H9 (cell line): ENCODE results near the gene CYTH3. TPM values are rescaled to one million over a fixed set of nuclear protein-coding genes. Genes with fewer than 3 reads are reported as not detected.

Experiments used
- DNase-seq: peaks from one replicate; pipeline ENCODE4 v3.0.0-alpha.2; 2017
- H2AFZ ChIP-seq: one replicate; pipeline ENCODE4 v1.6.1; 2013; ENCODE audit warnings: mild to moderate bottlenecking, low read length, control low read depth, moderate library complexity
- H2AK5ac ChIP-seq: 2 replicates; pipeline ENCODE4 v1.6.1; 2013; ENCODE audit warnings: low read length, control low read depth, mixed read lengths; ENCODE audit not compliant: insufficient read length
- H2BK120ac ChIP-seq: one replicate; pipeline ENCODE4 v1.6.1; 2013; ENCODE audit warnings: low read depth, mild to moderate bottlenecking, low read length, control low read depth, inconsistent platforms; ENCODE audit not compliant: poor library complexity, severe bottlenecking
- H2BK12ac ChIP-seq: 2 replicates; pipeline ENCODE4 v1.6.1; 2013; ENCODE audit warnings: low read length, control low read depth, mixed read lengths, low read depth; ENCODE audit not compliant: insufficient read length
- H2BK15ac ChIP-seq: 2 replicates; pipeline ENCODE4 v1.6.1; 2013; ENCODE audit warnings: low read depth, low read length, control low read depth
- H2BK20ac ChIP-seq: one replicate; pipeline ENCODE4 v1.6.1; 2013; ENCODE audit warnings: low read depth, mild to moderate bottlenecking, low read length, control low read depth, inconsistent platforms; ENCODE audit not compliant: poor library complexity, severe bottlenecking
- H2BK5ac ChIP-seq: 2 replicates; pipeline ENCODE4 v1.6.1; 2013; ENCODE audit warnings: low read length, control low read depth, mixed read lengths; ENCODE audit not compliant: insufficient read length
- H3K14ac ChIP-seq: 2 replicates; pipeline ENCODE4 v1.6.1; 2013; ENCODE audit warnings: low read length, control low read depth; ENCODE audit not compliant: insufficient read depth
- H3K18ac ChIP-seq: 2 replicates; pipeline ENCODE4 v1.6.1; 2013; ENCODE audit warnings: low read depth, mild to moderate bottlenecking, mixed read lengths, low read length, control low read depth; ENCODE audit not compliant: insufficient read length
- H3K23ac ChIP-seq: 2 replicates; pipeline ENCODE4 v1.6.1; 2013; ENCODE audit warnings: low read length, control low read depth, mixed read lengths, low read depth; ENCODE audit not compliant: insufficient read length
- H3K23me2 ChIP-seq: 2 replicates; pipeline ENCODE4 v1.6.1; 2013; ENCODE audit warnings: low read depth, mild to moderate bottlenecking, mixed read lengths, low read length, control low read depth; ENCODE audit not compliant: insufficient read length, poor library complexity, severe bottlenecking
- H3K27ac ChIP-seq: 2 replicates; pipeline ENCODE4 v1.5.1; 2013; ENCODE audit warnings: low read length, control low read depth, mixed read lengths, low read depth; ENCODE audit not compliant: insufficient read length
- H3K27me3 ChIP-seq: 2 replicates; pipeline ENCODE4 v1.6.1; 2013; ENCODE audit warnings: low read length, control low read depth, inconsistent platforms; ENCODE audit not compliant: insufficient read depth
- H3K4ac ChIP-seq: 2 replicates; pipeline ENCODE4 v1.6.1; 2013; ENCODE audit warnings: low read depth, mild to moderate bottlenecking, control low read depth, inconsistent platforms, low read length, moderate library complexity
- H3K4me1 ChIP-seq: 2 replicates; pipeline ENCODE4 v1.6.1; 2013; ENCODE audit warnings: low read length, control low read depth, inconsistent platforms; ENCODE audit not compliant: insufficient read depth
- H3K4me2 ChIP-seq: 2 replicates; pipeline ENCODE4 v1.6.1; 2013; ENCODE audit warnings: low read length, control low read depth, mixed read lengths; ENCODE audit not compliant: insufficient read length, insufficient read depth
- H3K56ac ChIP-seq: 2 replicates; pipeline ENCODE4 v1.6.1; 2013; ENCODE audit warnings: low read depth, mild to moderate bottlenecking, mixed read lengths, low read length, control low read depth; ENCODE audit not compliant: insufficient read length
- H3K79me1 ChIP-seq: 2 replicates; pipeline ENCODE4 v1.6.1; 2013; ENCODE audit warnings: low read depth, mild to moderate bottlenecking, moderate library complexity, low read length, control low read depth, inconsistent platforms; ENCODE audit not compliant: insufficient read depth, poor library complexity, severe bottlenecking
- H3K79me2 ChIP-seq: 2 replicates; pipeline ENCODE4 v1.6.1; 2013; ENCODE audit warnings: low read length, control low read depth, inconsistent platforms; ENCODE audit not compliant: insufficient read depth
- H3K9ac ChIP-seq: 2 replicates; pipeline ENCODE4 v1.6.1; 2013; ENCODE audit warnings: low read length, control low read depth, mixed read lengths; ENCODE audit not compliant: insufficient read length; ENCODE audit errors: extremely low read depth
- H3K9me3 ChIP-seq: one replicate; pipeline ENCODE4 v1.6.1; 2013; ENCODE audit warnings: low read depth, low read length, inconsistent platforms; ENCODE audit not compliant: control insufficient read depth
- H3T11ph ChIP-seq: one replicate; pipeline ENCODE4 v1.6.1; 2013; ENCODE audit warnings: mild to moderate bottlenecking, low read length, control low read depth, inconsistent platforms
- H4K20me1 ChIP-seq: one replicate; pipeline ENCODE4 v1.6.1; 2013; ENCODE audit not compliant: control insufficient read depth, insufficient read length, insufficient read depth
- H4K5ac ChIP-seq: 2 replicates; pipeline ENCODE4 v1.6.1; 2013; ENCODE audit warnings: low read depth, mild to moderate bottlenecking, mixed read lengths, low read length, control low read depth; ENCODE audit not compliant: insufficient read length
- H4K8ac ChIP-seq: replicated peaks from 2 replicates; pipeline ENCODE4 v1.6.1; 2013; ENCODE audit warnings: low read length, control low read depth, mixed read lengths, low read depth; ENCODE audit not compliant: insufficient read length
- H4K91ac ChIP-seq: 2 replicates; pipeline ENCODE4 v1.6.1; 2013; ENCODE audit warnings: low read depth, mild to moderate bottlenecking, moderate library complexity, mixed read lengths, low read length, control low read depth; ENCODE audit not compliant: insufficient read length
- H3K27ac Mint-ChIP-seq, 3 experiments: 2 replicates in 2 of 3; 3 replicates in 1 of 3; pipeline ENCODE4 v1.8.0; 2020 to 2021; ENCODE audit warnings: mixed read lengths in 3 of 3, mild to moderate bottlenecking in 1 of 3, moderate library complexity in 1 of 3
- H3K27me3 Mint-ChIP-seq: 2 replicates; pipeline ENCODE4 v1.8.0; 2021; ENCODE audit warnings: low read depth, mild to moderate bottlenecking, moderate library complexity, mixed read lengths
- H3K36me3 Mint-ChIP-seq, 3 experiments: 2 replicates in 2 of 3; 3 replicates in 1 of 3; pipeline ENCODE4 v1.8.0; 2020 to 2021; ENCODE audit warnings: low read depth in 3 of 3, mixed read lengths in 3 of 3; ENCODE audit not compliant: insufficient read depth in 1 of 3
- H3K4me1 Mint-ChIP-seq, 2 experiments: 2 replicates each; pipeline ENCODE4 v1.8.0; 2020; ENCODE audit warnings: mixed read lengths in 2 of 2
- H3K4me3 Mint-ChIP-seq, 2 experiments: 2 replicates in 1 of 2; 3 replicates in 1 of 2; pipeline ENCODE4 v1.8.0; 2020 to 2021; ENCODE audit warnings: mild to moderate bottlenecking in 2 of 2, mixed read lengths in 2 of 2, moderate library complexity in 1 of 2
- H3K9me3 Mint-ChIP-seq, 2 experiments: 2 replicates in 1 of 2; 3 replicates in 1 of 2; pipeline ENCODE4 v1.8.0; 2020; ENCODE audit warnings: mild to moderate bottlenecking in 2 of 2, mixed read lengths in 2 of 2, moderate library complexity in 1 of 2
- CTCF ChIP-seq: fragments of 200-600 bp; sonication (generic); conservative IDR thresholded peaks from 3 replicates; pipeline ENCODE4 v1.8.0; 2021; ENCODE audit warnings: antibody characterized with exemption, mild to moderate bottlenecking
- WGBS: extraction: QIAGEN DNeasy Blood & Tissue Kit; methylation state at CpG from one replicate; pipeline ENCODE4 v1.1.7; 2013; ENCODE audit warnings: missing lambda C conversion rate, low lambda C conversion rate, mixed read lengths; ENCODE audit not compliant: insufficient read length; ENCODE audit errors: extremely low coverage; 5-methylcytosine and 5-hydroxymethylcytosine counted together
- total RNA-seq: library from RNA; stranded (reverse); gene quantifications from 2 replicates; pipeline ENCODE4 v1.2.1, GENCODE V29; 2021

Gene CYTH3
- total RNA-seq, 1 experiment from 2014 or later: 12.3 TPM

DNA sequence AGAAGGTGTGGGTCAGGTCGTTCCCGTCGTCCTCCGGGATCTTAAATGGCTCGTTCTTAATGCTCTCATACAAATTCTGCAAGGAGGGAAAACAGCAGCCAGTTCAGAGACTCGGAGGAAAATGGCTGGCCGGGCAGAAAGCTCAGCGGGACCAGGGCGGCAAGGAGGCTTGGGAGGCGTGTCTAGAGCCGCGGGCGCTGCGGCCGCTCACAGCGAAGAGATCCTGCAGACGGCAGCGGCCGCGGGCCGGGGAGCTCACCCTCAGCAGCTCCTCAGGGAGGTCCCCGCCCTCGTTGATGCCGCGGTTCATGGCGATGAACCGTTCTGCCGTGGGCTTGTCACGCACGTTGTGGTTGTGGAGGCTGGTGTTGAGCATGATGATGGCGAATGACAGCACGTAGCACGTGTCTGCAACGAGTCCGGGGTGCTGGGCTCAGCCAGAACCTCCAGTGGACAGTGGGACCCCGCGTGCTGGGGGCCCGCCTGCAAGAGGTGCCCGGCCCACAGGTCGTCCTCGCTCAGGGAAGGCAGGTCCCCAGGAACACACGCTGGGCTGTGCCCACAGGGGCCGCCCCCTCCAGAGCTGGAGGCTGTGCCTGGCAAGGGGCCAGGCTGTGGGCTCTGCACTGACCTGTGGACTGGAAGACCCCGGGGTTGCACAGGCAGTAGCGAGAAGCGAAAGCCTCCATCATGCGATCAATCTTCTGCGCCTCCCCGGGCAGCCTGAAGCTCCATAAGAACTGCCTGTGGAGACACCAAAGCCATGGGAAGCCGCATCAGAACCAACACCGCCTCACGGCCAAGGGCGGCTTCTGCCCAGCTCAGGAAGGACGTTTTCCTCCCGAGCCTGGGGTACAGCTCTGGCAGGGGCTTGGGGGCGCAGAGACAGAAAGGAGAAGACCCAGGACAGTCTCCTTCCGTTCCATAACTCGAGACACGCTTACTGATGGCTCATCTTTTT, 101.6 kb downstream of the CYTH3 start:
- no peak overlapping the region for H2BK5ac ChIP-seq
- peaks cover 5 to 9% (median 6%) of the 10 kb centered on the region in 3 experiments; a peak in 6 of 7 replicates for H3K36me3 Mint-ChIP-seq
- H3K4me1 ChIP-seq: peaks cover 4% of the 10 kb centered on the region; the same call in 1 of the 2 replicates
- DNase-seq: no peak
- H3K27me3 ChIP-seq: no peaks in the 10 kb centered on the region
- no CpG with 5 or more reads among the region's 59 CpGs for WGBS
- H3K18ac ChIP-seq: no peak overlapping the region
- H3K23me2 ChIP-seq: no peaks in the 10 kb centered on the region
- no peak overlapping the region for H2BK20ac ChIP-seq
- H3K4ac ChIP-seq: no peak overlapping the region
- H3K9me3 ChIP-seq: no peaks in the 10 kb centered on the region
- H4K91ac ChIP-seq: no peak overlapping the region
- TF ChIP-seq CTCF: no peak
- no peak overlapping the region for H3K23ac ChIP-seq
- no peak overlapping the region for H2BK120ac ChIP-seq
- no peak overlapping the region for H2AFZ ChIP-seq
- no peaks in the 10 kb centered on the region for H3K27me3 Mint-ChIP-seq
- no peaks in the 10 kb centered on the region for H3K9me3 Mint-ChIP-seq
- H3K4me1 Mint-ChIP-seq: peaks cover 18 to 34% of the 10 kb centered on the region in 2 experiments
- no peak overlapping the region for H4K8ac ChIP-seq
- no peak overlapping the region for H2BK12ac ChIP-seq
- H4K20me1 ChIP-seq: no peaks in the 10 kb centered on the region
- no peak overlapping the region for H3K14ac ChIP-seq
- no peak overlapping the region for H3K4me3 Mint-ChIP-seq
- H3T11ph ChIP-seq: no peak overlapping the region
- H2AK5ac ChIP-seq: no peak overlapping the region
- H3K56ac ChIP-seq: no peak overlapping the region
- H3K27ac ChIP-seq: no peak overlapping the region
- no peak overlapping the region for H3K4me2 ChIP-seq
- H3K9ac ChIP-seq: no peak overlapping the region
- peak overlapping the region; percentile 77 to 94 (median 77); a peak in 4 of 7 replicates for H3K27ac Mint-ChIP-seq
- no peak overlapping the region for H4K5ac ChIP-seq
- H3K79me2 ChIP-seq: no peaks in the 10 kb centered on the region
- no peaks in the 10 kb centered on the region for H3K79me1 ChIP-seq
- H2BK15ac ChIP-seq: no peak overlapping the region
